Measurements from ENCODE around the gene INTS15. TPM values are rescaled to one million over a fixed set of nuclear protein-coding genes. Genes with fewer than 3 reads are reported as not detected.

The INTS15 gene
- polyA plus RNA-seq, 1 of the 3 experiments (the other 2 are of a cell fraction) = 39.1 TPM

- Histone ChIP-seq H3K79me2 (ENCODE audit: insufficient read depth) (no peaks in the 10 kb centered on the region), H3K9me2 (no peaks in the 10 kb centered on the region), H3K27ac (ENCODE audit: low read depth in 2 of 2, low read length in 1 of 2) (no peak overlapping the region), H2AFZ (ENCODE audit: low read depth) (no peak overlapping the region), H3K27me3 (ENCODE audit: insufficient read depth) (no peaks in the 10 kb centered on the region), H3K36me3 (replicated peaks in 1 of 2; ENCODE audit: control insufficient read depth in 1 of 2, insufficient read depth in 2 of 2, low read length in 1 of 2) (peaks cover 12 to 15% of the 10 kb centered on the region in 2 experiments), H3K4me2 (no peak overlapping the region), H4K20me1 (ENCODE audit: insufficient read depth) (no peaks in the 10 kb centered on the region), H3K4me1 (ENCODE audit: control insufficient read depth in 1 of 2, insufficient read depth in 2 of 2, low read depth in 1 of 2, low read length in 1 of 2) (no peaks in the 10 kb centered on the region), H3K9ac (no peak overlapping the region), H3K4me3 (ENCODE audit: low read depth in 2 of 2, low read length in 1 of 2) (no peak overlapping the region), H3K9me3 (no peaks in the 10 kb centered on the region), H3F3A (replicated peaks; ENCODE audit: insufficient read depth) (peaks cover 4% of the 10 kb centered on the region)
- POLR2A ChIA-PET = no interaction called here
- no peak for TF ChIP-seq RAD21 (IDR thresholded peaks at IDR 0.05; ENCODE audit: low read length)
- no peak for TF ChIP-seq RCOR1 (IDR thresholded peaks at IDR 0.05; ENCODE audit: low read length)
- no peak for TF ChIP-seq TAF1 (IDR thresholded peaks at IDR 0.05; ENCODE audit: borderline replicate concordance, low read depth, low read length)
- no peak for TF ChIP-seq RFX5 (IDR thresholded peaks at IDR 0.05; ENCODE audit: low read length)
- TF ChIP-seq FOXM1 (IDR thresholded peaks at IDR 0.05; ENCODE audit: low read depth) = no peak
- TF ChIP-seq JUND (IDR thresholded peaks at IDR 0.05) = no peak
- TF ChIP-seq FOSL2 (IDR thresholded peaks at IDR 0.05; ENCODE audit: borderline replicate concordance, low read depth) = no peak
- TF ChIP-seq POLR2AphosphoS5 (IDR thresholded peaks at IDR 0.05; ENCODE audit: low read depth, low read length) = no peak
- no peak for TF ChIP-seq SMC3 (IDR thresholded peaks at IDR 0.05; ENCODE audit: low read depth, low read length)
- no peak for TF ChIP-seq FOXJ3 (CRISPR knock-in tag; IDR thresholded peaks at IDR 0.05)
- no peak for TF ChIP-seq MEF2A (IDR thresholded peaks at IDR 0.05; ENCODE audit: borderline replicate concordance, low read depth)
- no peak for TF ChIP-seq NRF1 (IDR thresholded peaks at IDR 0.05; ENCODE audit: low read depth, low read length)
- no peak for TF ChIP-seq MXI1 (IDR thresholded peaks at IDR 0.05; ENCODE audit: low read depth, low read length)
- TF ChIP-seq EZH2phosphoT487 (IDR thresholded peaks at IDR 0.05; ENCODE audit: borderline replicate concordance, low read depth) = no peak
- no peak for TF ChIP-seq ELF1 (IDR thresholded peaks at IDR 0.05)
- TF ChIP-seq GATA2 (CRISPR knock-in tag; IDR thresholded peaks at IDR 0.05) = no peak
- TF ChIP-seq GABPA (IDR thresholded peaks at IDR 0.05; ENCODE audit: low read depth) = no peak
- TF ChIP-seq SIN3A (IDR thresholded peaks at IDR 0.05; ENCODE audit: borderline replicate concordance, low read depth, low read length) = no peak
- TF ChIP-seq ZBTB33 (IDR thresholded peaks at IDR 0.05; ENCODE audit: borderline replicate concordance, low read depth) = no peak
- TF ChIP-seq TEAD4 (IDR thresholded peaks at IDR 0.05; ENCODE audit: borderline replicate concordance, insufficient read depth) = no peak
- CTCF ChIA-PET = interaction anchor here (1.3 to 2.6 kb wide), 2 partner anchors 18 to 92 kb away, joined by 4 to 15 read pairs; partner anchors contain the start of gene INTS15
- no peak for DNase-seq
- WGBS (ENCODE audit: low lambda C conversion rate) = 94% methylated on average over 27 of the region's 27 CpGs
Observed at GRCh38 chr7:6608081-6608480, 18.3 kb downstream of the INTS15 start.
